ENCODE results near the gene PKIG. TPM values are rescaled to one million over a fixed set of nuclear protein-coding genes. Genes with fewer than 3 reads are reported as not detected.
A peak's percentile ranks its signal among the peaks of the same experiment; 100 is the strongest.

Gene PKIG
- total RNA-seq, 4 donors from 2014 or later: 21.5 to 42.6 (median 28.2) TPM

- intact Hi-C loops (cut with DNase I; ENCODE audit: low total_unique reads): no loop called here
- H3K4me3 ChIP-seq (ENCODE audit: low read depth, poor library complexity, severe bottlenecking): no peak overlapping the region
- 91 to 93% methylated on average over 2 of the region's 2 CpGs for WGBS, 2 donors
- TF ChIP-seq POLR2A (IDR thresholded peaks at IDR 0.05): no peak
- TF ChIP-seq, protein P1, sequence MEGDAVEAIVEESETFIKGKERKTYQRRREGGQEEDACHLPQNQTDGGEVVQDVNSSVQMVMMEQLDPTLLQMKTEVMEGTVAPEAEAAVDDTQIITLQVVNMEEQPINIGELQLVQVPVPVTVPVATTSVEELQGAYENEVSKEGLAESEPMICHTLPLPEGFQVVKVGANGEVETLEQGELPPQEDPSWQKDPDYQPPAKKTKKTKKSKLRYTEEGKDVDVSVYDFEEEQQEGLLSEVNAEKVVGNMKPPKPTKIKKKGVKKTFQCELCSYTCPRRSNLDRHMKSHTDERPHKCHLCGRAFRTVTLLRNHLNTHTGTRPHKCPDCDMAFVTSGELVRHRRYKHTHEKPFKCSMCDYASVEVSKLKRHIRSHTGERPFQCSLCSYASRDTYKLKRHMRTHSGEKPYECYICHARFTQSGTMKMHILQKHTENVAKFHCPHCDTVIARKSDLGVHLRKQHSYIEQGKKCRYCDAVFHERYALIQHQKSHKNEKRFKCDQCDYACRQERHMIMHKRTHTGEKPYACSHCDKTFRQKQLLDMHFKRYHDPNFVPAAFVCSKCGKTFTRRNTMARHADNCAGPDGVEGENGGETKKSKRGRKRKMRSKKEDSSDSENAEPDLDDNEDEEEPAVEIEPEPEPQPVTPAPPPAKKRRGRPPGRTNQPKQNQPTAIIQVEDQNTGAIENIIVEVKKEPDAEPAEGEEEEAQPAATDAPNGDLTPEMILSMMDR (IDR thresholded peaks at IDR 0.05): no peak
- DNase-seq (ENCODE audit: low spot score in 2 of 2): no peak
These were observed 58.1 kb downstream of the PKIG start for GRCh38 chr20:44640522-44640921.

GRCh38 chr20:44641325-44641724, 58.9 kb downstream of the PKIG start:
- H3K4me3 ChIP-seq (ENCODE audit: low read depth, poor library complexity, severe bottlenecking): no peak overlapping the region
- 89 to 91% methylated on average over 5 of the region's 5 CpGs for WGBS, 2 donors
- intact Hi-C loops (cut with DNase I; ENCODE audit: low total_unique reads): no loop called here
- TF ChIP-seq POLR2A (IDR thresholded peaks at IDR 0.05): no peak
- TF ChIP-seq, protein P1 (IDR thresholded peaks at IDR 0.05): no peak
- DNase-seq (ENCODE audit: low spot score in 2 of 2): no peak

- no peak for TF ChIP-seq POLR2A (IDR thresholded peaks at IDR 0.05)
- TF ChIP-seq, protein P1 (IDR thresholded peaks at IDR 0.05): no peak
- no peak overlapping the region for H3K4me3 ChIP-seq (ENCODE audit: low read depth, poor library complexity, severe bottlenecking)
- WGBS, 2 donors: 17 to 20% methylated on average over 17 of the region's 17 CpGs
- intact Hi-C loops (cut with DNase I; ENCODE audit: low total_unique reads): no loop called here
- DNase-seq (ENCODE audit: low spot score in 2 of 2): peak; percentile 46 to 92
These were observed 60.1 kb downstream of the PKIG start for GRCh38 chr20:44642203-44643153.

GRCh38 chr20:44643154-44643519, 60.8 kb downstream of the PKIG start:
- H3K4me3 ChIP-seq (ENCODE audit: low read depth, poor library complexity, severe bottlenecking): no peak overlapping the region
- DNase-seq (ENCODE audit: low spot score in 2 of 2): no peak
- TF ChIP-seq, protein P1 (IDR thresholded peaks at IDR 0.05): no peak
- no peak for TF ChIP-seq POLR2A (IDR thresholded peaks at IDR 0.05)
- intact Hi-C loops (cut with DNase I; ENCODE audit: low total_unique reads): no loop called here
- 52 to 54% methylated on average over 1 of the region's 1 CpG for WGBS, 2 donors

DNA sequence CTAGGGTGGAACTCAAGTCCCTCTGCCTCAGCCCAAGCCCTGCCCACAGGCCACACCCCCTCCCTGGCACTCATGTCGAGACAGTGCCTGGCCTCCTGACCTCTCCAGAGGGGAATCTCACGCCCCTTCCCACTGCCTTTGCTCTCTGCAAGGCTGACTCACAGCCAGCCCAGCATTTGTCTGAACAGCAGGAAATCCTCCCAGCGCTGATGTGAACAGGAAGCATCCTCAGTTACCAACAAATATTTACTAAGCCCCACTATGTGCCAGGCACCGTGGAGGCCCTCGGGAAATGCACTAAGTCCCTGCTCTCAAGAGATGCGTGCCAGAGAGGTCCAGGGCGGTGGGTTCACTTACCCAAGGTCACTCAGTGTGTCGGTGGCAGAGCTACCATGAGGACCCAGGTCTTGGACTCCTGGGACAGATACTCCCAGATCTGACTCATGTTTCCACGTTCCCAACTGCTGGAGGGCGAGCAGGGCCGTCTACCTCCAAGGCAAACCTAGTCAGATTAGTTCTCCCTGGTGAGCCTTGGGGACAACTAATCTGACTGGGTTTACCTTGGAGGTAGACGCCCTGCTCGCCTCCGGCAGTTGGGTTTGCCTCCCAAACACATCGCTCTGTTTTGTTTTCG, 61.3 kb downstream of the PKIG start:
- WGBS, 2 donors: 37 to 41% methylated on average over 15 to 16 of the region's 16 CpGs
- DNase-seq (ENCODE audit: low spot score in 2 of 2): peak; percentile 34 to 91
- intact Hi-C loops (cut with DNase I; ENCODE audit: low total_unique reads): no loop called here
- no peak overlapping the region for H3K4me3 ChIP-seq (ENCODE audit: low read depth, poor library complexity, severe bottlenecking)
- no peak for TF ChIP-seq POLR2A (IDR thresholded peaks at IDR 0.05)

DNA sequence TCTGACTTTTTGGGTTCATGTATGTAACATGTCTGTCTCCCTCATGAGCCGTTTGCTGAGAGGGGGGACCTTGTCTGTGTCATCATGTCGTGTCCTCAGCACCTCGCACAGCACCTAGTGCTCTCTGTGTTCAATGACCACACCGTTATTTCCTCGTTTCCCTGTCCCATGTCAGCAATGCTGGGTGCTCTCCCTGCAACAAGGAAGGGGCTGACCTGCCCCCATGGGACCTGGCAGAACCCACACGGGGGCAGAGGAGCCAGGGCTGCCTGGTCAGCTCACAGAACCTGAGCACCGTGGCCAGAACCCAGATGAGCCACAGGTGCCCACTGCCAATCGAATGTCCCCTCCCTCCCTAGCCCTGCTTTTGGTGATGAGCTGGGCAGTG, 61.8 kb downstream of the PKIG start:
- no peak for DNase-seq (ENCODE audit: low spot score in 2 of 2)
- no peak overlapping the region for H3K4me3 ChIP-seq (ENCODE audit: low read depth, poor library complexity, severe bottlenecking)
- intact Hi-C loops (cut with DNase I; ENCODE audit: low total_unique reads): no loop called here
- 62 to 72% methylated on average over 6 to 8 of the region's 8 CpGs for WGBS, 2 donors
- TF ChIP-seq, protein P1 (IDR thresholded peaks at IDR 0.05): no peak
- no peak for TF ChIP-seq POLR2A (IDR thresholded peaks at IDR 0.05)
